NCI-H2171 treated with DMSO at 0.1 percent for 48 hours (cell line): ENCODE measurements around the gene BAIAP2L1.

ENCODE experiments used
- DNase-seq: peaks from one replicate; lab custom pipeline; 2025; lab: John Stamatoyannopoulos, UW

BAIAP2L1 gene

GRCh38 chr7:98359395-98359794, 41.5 kb downstream of the BAIAP2L1 start:
- DNase-seq: no peak

GRCh38 chr7:98358706-98359105, 42.2 kb downstream of the BAIAP2L1 start:
- no peak for DNase-seq

- no peak for DNase-seq
Observed at GRCh38 chr7:98357751-98358161, 43.1 kb downstream of the BAIAP2L1 start.

GRCh38 chr7:98355250-98355538, 45.7 kb downstream of the BAIAP2L1 start:
- DNase-seq: no peak

GRCh38 chr7:98354511-98355249, 46.2 kb downstream of the BAIAP2L1 start:
- DNase-seq: no peak

- DNase-seq: no peak
Observed at GRCh38 chr7:98354052-98354451, 46.8 kb downstream of the BAIAP2L1 start.

- DNase-seq: no peak
Observed at GRCh38 chr7:98352621-98353020, 48.3 kb downstream of the BAIAP2L1 start.

GRCh38 chr7:98351136-98351535, 49.8 kb downstream of the BAIAP2L1 start:
- no peak for DNase-seq

- no peak for DNase-seq
Observed at GRCh38 chr7:98348726-98349474, 52.0 kb downstream of the BAIAP2L1 start.

- no peak for DNase-seq
Observed at GRCh38 chr7:98346515-98347069, 54.3 kb downstream of the BAIAP2L1 start.

- DNase-seq: no peak
Observed at GRCh38 chr7:98341106-98341505, 59.8 kb downstream of the BAIAP2L1 start.

- no peak for DNase-seq
Observed at GRCh38 chr7:98339043-98339442, 61.8 kb downstream of the BAIAP2L1 start.

GRCh38 chr7:98338441-98338840, 62.4 kb downstream of the BAIAP2L1 start:
- no peak for DNase-seq

- DNase-seq: no peak
Observed at GRCh38 chr7:98335411-98335977, 65.4 kb downstream of the BAIAP2L1 start.

- no peak for DNase-seq
Observed at GRCh38 chr7:98334081-98334480, 66.8 kb downstream of the BAIAP2L1 start.

- DNase-seq: no peak
Observed at GRCh38 chr7:98330926-98331529, 69.9 kb downstream of the BAIAP2L1 start.

GRCh38 chr7:98329791-98330373, 71.0 kb downstream of the BAIAP2L1 start:
- DNase-seq: no peak

GRCh38 chr7:98329100-98329790, 71.6 kb downstream of the BAIAP2L1 start:
- no peak for DNase-seq

- DNase-seq: no peak
Observed at GRCh38 chr7:98324782-98325181, 76.1 kb downstream of the BAIAP2L1 start.

GRCh38 chr7:98323597-98324322, 77.1 kb downstream of the BAIAP2L1 start:
- no peak for DNase-seq
